PC-3 (cell line): ENCODE data around the gene GRIA1. TPM values are rescaled to one million over a fixed set of nuclear protein-coding genes. Genes with fewer than 3 reads are reported as not detected.

Experiments
- ATAC-seq: fragments of 200-7000 bp; cut with Tn5 transposase; 2 replicates; pipeline ENCODE4 v1.9.1; 2020; ENCODE audit warnings: mild to moderate bottlenecking, moderate library complexity
- BruUV-seq: library from RNA; stranded (reverse); fragments of 400-500 nt; replicated peaks from 2 replicates; lab custom pipeline; 2021; lab: Mats Ljungman, UMichigan
- CTCF ChIA-PET: fragments of 300-600 bp; sonication (Branson Sonifier 250); formaldehyde crosslinking; loops from one replicate; lab custom pipeline; 2022; ENCODE audit warnings: antibody characterized with exemption; lab: Charles Lee
- POLR2A ChIA-PET: fragments of 300-600 bp; sonication (Branson Sonifier 250); formaldehyde crosslinking; loops from one replicate; lab custom pipeline; 2022; ENCODE audit warnings: antibody characterized with exemption; ENCODE audit not compliant: unreplicated experiment; lab: Charles Lee
- DNase-seq: peaks from one replicate; pipeline ENCODE4 v3.0.0-alpha.2; 2015
- H2AFZ ChIP-seq: fragments of 300-600 bp; sonication (generic); 2 replicates; pipeline ENCODE4 v1.6.0; 2016; ENCODE audit warnings: antibody characterized with exemption, low read length
- H3F3A ChIP-seq: fragments of 300-600 bp; sonication (generic); one replicate; pipeline ENCODE4 v1.6.0; 2017; ENCODE audit warnings: antibody characterized with exemption, low read length, control low read depth, mild to moderate bottlenecking; ENCODE audit not compliant: unreplicated experiment
- H3K27ac ChIP-seq: fragments of 300-600 bp; sonication (generic); 2 replicates; pipeline ENCODE4 v1.5.1; 2016; ENCODE audit warnings: mild to moderate bottlenecking, low read length
- H3K27me3 ChIP-seq: fragments of 300-600 bp; sonication (generic); 2 replicates; pipeline ENCODE4 v1.6.1; 2016; ENCODE audit warnings: low read length, mixed read lengths
- H3K36me3 ChIP-seq: fragments of 300-600 bp; sonication (generic); 2 replicates; pipeline ENCODE4 v1.6.1; 2016; ENCODE audit warnings: low read depth, mixed run types, low read length, mixed read lengths
- H3K4me1 ChIP-seq: fragments of 300-600 bp; sonication (generic); 2 replicates; pipeline ENCODE4 v1.5.1; 2016; ENCODE audit warnings: low read length; ENCODE audit not compliant: insufficient read depth
- H3K4me2 ChIP-seq: fragments of 300-600 bp; sonication (generic); 2 replicates; pipeline ENCODE4 v1.6.0; 2016; ENCODE audit warnings: low read length
- H3K4me3 ChIP-seq: fragments of 300-600 bp; sonication (generic); 2 replicates; pipeline ENCODE4 v1.5.1; 2016; ENCODE audit warnings: mild to moderate bottlenecking, low read length, mixed read lengths
- H3K79me2 ChIP-seq: fragments of 300-600 bp; sonication (generic); 2 replicates; pipeline ENCODE4 v1.6.1; 2017; ENCODE audit warnings: low read length, mixed read lengths
- H3K9ac ChIP-seq: fragments of 300-600 bp; sonication (generic); 2 replicates; pipeline ENCODE4 v1.6.0; 2016; ENCODE audit warnings: mild to moderate bottlenecking, low read length
- H3K9me2 ChIP-seq: fragments of 300-600 bp; sonication (generic); replicated peaks from 2 replicates; pipeline ENCODE4 v1.6.1; 2016; ENCODE audit warnings: mixed run types, low read length, mixed read lengths
- H3K9me3 ChIP-seq: fragments of 300-600 bp; sonication (generic); 2 replicates; pipeline ENCODE4 v1.6.1; 2016; ENCODE audit warnings: low read length, mixed read lengths
- H4K20me1 ChIP-seq: fragments of 300-600 bp; sonication (generic); 2 replicates; pipeline ENCODE4 v1.6.1; 2016; ENCODE audit warnings: low read length, mixed read lengths
- CTCF ChIP-seq: fragments of 300-600 bp; sonication (generic); conservative IDR thresholded peaks from 2 replicates; pipeline ENCODE4 v1.5.1; 2017; ENCODE audit warnings: antibody characterized with exemption, low read depth, mild to moderate bottlenecking, low read length
- EZH2 ChIP-seq: fragments of 300-600 bp; sonication (generic); IDR thresholded peaks from one replicate; pipeline ENCODE4 v1.6.1; 2017; ENCODE audit warnings: antibody characterized with exemption, mild to moderate bottlenecking, low read length; ENCODE audit not compliant: unreplicated experiment
- EZH2phosphoT487 ChIP-seq: fragments of 300-600 bp; sonication (generic); IDR thresholded peaks from 2 replicates; pipeline ENCODE4 v1.6.1; 2018; ENCODE audit warnings: mild to moderate bottlenecking, antibody characterized with exemption, low read length, borderline replicate concordance
- intact Hi-C: fragments of 100-400 bp; cut with micrococcal nuclease; formaldehyde crosslinking; loops from 2 replicates; pipeline ENCODE4 v1.9.0; 2023
- total RNA-seq: library from RNA; depleted of rRNA; stranded (reverse); fragments of >200 nt; gene quantifications from 2 replicates; pipeline ENCODE4 v1.2.3, GENCODE V29; 2014

Gene GRIA1
- total RNA-seq, 1 experiment from 2014 or later, result not detected

GRCh38 chr5:153623751-153624450 is 133.4 kb downstream of the GRIA1 start:
- no peak overlapping the region for H2AFZ ChIP-seq
- H3K9me3 ChIP-seq, result no peaks in the 10 kb centered on the region
- H3K27ac ChIP-seq, result no peak overlapping the region
- BruUV-seq, result no TSS peak
- TF ChIP-seq EZH2 (no peak), EZH2phosphoT487 (no peak), CTCF (no peak)
- ATAC-seq (no peak), DNase-seq (no peak)
- H3F3A ChIP-seq, result no peaks in the 10 kb centered on the region
- ChIA-PET POLR2A (no interaction called here), CTCF (no interaction called here)
- H4K20me1 ChIP-seq, result no peaks in the 10 kb centered on the region
- no peak overlapping the region for H3K4me3 ChIP-seq
- no peaks in the 10 kb centered on the region for H3K27me3 ChIP-seq
- H3K79me2 ChIP-seq, result no peaks in the 10 kb centered on the region
- intact Hi-C loops, result no loop called here
- no peak overlapping the region; the same call in 1 of the 2 replicates for H3K4me2 ChIP-seq
- no peaks in the 10 kb centered on the region for H3K9me2 ChIP-seq
- no peak overlapping the region for H3K9ac ChIP-seq
- no peaks in the 10 kb centered on the region for H3K36me3 ChIP-seq
- peaks cover 3% of the 10 kb centered on the region; the same call in 1 of the 2 replicates for H3K4me1 ChIP-seq

- intact Hi-C loops, result no loop called here
- ChIA-PET POLR2A (no interaction called here), CTCF (no interaction called here)
- Histone ChIP-seq H2AFZ (no peak overlapping the region; the same call in 1 of the 2 replicates), H3F3A (no peaks in the 10 kb centered on the region), H4K20me1 (no peaks in the 10 kb centered on the region), H3K9ac (no peak overlapping the region), H3K9me3 (no peaks in the 10 kb centered on the region), H3K79me2 (no peaks in the 10 kb centered on the region), H3K9me2 (no peaks in the 10 kb centered on the region), H3K27me3 (no peaks in the 10 kb centered on the region), H3K4me2 (no peak overlapping the region), H3K4me3 (no peak overlapping the region), H3K36me3 (no peaks in the 10 kb centered on the region), H3K27ac (no peak overlapping the region), H3K4me1 (peaks cover 7% of the 10 kb centered on the region; the same call in 1 of the 2 replicates)
- no TSS peak for BruUV-seq
- no peak for ATAC-seq
- TF ChIP-seq CTCF (no peak), EZH2phosphoT487 (no peak), EZH2 (no peak)
- peak; percentile 29 for DNase-seq
Measured at GRCh38 chr5:153624451-153624765, 133.9 kb downstream of the GRIA1 start.

- Histone ChIP-seq H3K4me1 (peaks cover 7% of the 10 kb centered on the region; the same call in 1 of the 2 replicates), H3K9me2 (no peaks in the 10 kb centered on the region), H3K9ac (no peak overlapping the region), H3K27ac (no peak overlapping the region), H3K9me3 (no peaks in the 10 kb centered on the region), H3K27me3 (no peaks in the 10 kb centered on the region), H3K4me2 (no peak overlapping the region), H2AFZ (no peak overlapping the region), H4K20me1 (no peaks in the 10 kb centered on the region), H3K36me3 (no peaks in the 10 kb centered on the region), H3K79me2 (no peaks in the 10 kb centered on the region), H3K4me3 (no peak overlapping the region), H3F3A (no peaks in the 10 kb centered on the region)
- CTCF ChIA-PET, result no interaction called here
- ATAC-seq (no peak), DNase-seq (no peak)
- no peak for TF ChIP-seq CTCF
- no peak for TF ChIP-seq EZH2
- TF ChIP-seq EZH2phosphoT487, result no peak
- no TSS peak for BruUV-seq
- POLR2A ChIA-PET, result no interaction called here
- intact Hi-C loops, result no loop called here
Measured at GRCh38 chr5:153625826-153626354, 135.4 kb downstream of the GRIA1 start.
